NK-92 (cell line): Measurements from ENCODE around the gene MRPS31.
"Not testable (repeated sequence)": the region's sequence is repeated elsewhere in the genome, so short reads cannot be mapped to it uniquely, and the experiment has no call there.

ENCODE experiments used
- DNase-seq: peaks from one replicate; lab custom pipeline; 2025; ENCODE audit not compliant: unreplicated experiment; lab: John Stamatoyannopoulos, UW

The MRPS31 gene

GRCh38 chr13:40764587-40765403 lies 6.2 kb downstream of the MRPS31 start:
- no peak for DNase-seq

DNA sequence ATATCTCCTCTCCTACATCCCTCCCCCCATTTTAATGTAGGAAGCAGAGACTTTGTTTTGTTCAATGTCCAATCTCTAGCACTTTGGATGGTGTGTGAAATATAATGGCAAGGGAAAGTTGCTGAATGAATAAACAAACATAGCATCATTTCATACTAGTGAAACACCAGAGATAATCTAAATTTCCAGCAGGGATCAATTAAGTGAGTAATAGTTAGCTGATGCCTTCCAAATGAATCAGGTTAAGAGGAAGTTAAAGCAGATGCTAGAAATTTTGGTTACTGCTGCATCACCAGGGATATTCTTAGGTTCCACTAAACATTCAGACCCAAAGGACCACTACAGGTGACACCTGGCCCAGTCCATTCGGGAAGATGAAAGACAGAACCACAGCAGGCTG lies 8.1 kb downstream of the MRPS31 start:
- no peak for DNase-seq

DNA sequence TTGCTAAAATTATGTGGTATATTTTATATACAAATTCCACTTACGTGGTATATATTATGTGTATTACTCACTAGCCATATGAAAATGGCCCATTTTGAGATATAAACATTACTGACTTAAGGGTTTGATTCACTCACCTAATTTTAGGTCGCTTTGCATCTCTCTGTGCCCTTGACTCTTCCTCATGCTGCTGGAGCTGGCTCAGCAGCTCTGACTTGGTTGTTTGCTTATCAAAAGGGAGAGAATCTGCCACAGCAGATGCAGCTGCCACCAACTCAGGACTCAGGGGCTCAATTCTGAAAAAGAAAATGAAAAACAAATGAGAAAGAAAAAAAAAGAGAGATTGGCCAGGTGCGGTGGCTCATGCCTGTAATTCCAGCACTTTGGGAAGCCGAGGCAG lies 12.2 kb downstream of the MRPS31 start:
- no peak for DNase-seq

DNA sequence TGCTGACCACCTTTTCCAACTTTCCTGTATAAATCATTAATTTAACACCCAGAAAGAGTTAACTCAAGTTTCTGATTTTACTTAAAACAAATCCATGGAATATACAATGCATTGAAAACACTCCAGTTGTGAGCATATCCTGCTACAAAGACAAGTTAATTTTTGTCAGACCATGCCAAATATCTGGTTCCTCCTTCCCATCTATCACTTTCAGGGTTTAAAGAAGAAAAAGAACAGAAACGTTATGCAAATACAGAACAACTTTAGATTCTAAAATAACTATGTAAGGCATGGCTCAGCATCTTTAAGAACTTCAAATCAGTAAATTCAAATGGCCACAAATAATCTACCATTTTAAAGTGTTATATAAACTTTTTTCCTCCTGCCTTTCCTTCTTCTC lies 14.9 kb downstream of the MRPS31 start:
- no peak for DNase-seq

GRCh38 chr13:40755082-40755700 lies 15.8 kb downstream of the MRPS31 start:
- DNase-seq = no peak

DNA sequence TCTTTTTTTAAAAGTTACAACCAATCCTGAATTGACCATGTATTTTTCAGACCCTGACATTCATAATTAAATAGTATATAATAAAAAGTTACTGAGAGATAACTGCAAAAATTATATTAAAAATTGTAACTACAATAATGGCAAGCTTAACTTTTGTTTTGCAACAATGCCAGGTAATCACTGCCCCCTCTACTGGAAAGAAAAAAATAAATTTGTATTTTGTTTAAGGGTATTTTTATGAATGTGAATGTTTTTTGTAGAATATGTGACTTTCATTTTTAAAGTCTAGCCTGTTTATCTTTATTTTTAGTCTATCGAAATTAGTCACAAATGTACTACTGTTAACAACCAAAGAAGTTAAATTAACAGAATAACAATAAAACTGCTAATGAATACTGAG lies 21.7 kb downstream of the MRPS31 start:
- no peak for DNase-seq

- not testable (repeated sequence) for DNase-seq
Observed at GRCh38 chr13:40735232-40735548, 35.8 kb downstream of the MRPS31 start.

DNA sequence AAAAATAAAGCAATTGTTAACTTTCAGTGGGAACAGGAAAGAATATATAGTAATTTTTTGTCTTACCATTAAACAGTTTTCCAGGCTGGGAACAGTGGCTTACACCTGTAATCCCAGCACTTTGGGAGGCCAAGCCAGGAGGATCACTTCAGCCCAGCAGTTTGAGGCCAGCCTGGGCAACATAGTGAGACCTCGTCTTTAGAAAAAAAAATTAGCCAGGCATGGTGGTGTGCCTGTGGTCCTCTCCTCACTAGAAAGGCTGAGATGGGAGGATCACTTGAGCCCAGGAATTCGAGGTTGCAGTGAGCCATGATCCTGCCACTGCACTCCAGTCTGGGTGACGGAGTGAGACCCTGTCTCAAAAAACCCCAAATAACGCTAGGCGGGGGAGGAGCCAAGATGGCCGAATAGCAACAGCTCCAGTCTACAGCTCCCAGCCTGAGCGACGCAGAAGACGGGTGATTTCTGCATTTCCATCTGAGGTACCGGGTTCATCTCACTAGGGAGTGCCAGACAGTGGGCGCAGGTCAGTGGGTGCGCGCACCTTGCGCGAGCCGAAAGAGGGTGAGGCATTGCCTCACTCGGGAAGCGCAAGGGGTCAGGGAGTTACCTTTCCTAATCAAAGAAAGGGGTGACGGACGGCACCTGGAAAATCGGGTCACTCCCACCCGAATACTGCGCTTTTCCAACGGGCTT lies 36.3 kb downstream of the MRPS31 start:
- not testable (repeated sequence) for DNase-seq

DNA sequence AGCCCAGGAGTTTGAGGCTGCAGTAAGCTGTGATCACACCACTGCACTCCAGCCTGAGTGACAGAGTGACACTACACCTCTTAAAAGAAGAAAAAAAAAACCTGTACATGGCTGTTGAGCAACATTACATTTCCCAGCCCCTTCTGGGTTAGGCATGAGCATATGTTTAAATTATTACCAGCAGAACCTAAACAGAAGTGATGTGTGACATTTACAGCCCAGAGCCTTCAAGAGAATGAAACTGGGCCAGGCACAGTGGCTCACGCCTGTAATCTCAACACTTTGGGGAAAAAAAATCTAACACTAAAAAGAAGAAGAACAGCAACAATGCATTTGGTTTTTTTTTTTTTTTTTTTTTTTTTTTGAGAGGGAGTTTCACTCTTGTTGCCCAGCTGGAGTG lies 38.3 kb downstream of the MRPS31 start:
- DNase-seq = no peak

DNA sequence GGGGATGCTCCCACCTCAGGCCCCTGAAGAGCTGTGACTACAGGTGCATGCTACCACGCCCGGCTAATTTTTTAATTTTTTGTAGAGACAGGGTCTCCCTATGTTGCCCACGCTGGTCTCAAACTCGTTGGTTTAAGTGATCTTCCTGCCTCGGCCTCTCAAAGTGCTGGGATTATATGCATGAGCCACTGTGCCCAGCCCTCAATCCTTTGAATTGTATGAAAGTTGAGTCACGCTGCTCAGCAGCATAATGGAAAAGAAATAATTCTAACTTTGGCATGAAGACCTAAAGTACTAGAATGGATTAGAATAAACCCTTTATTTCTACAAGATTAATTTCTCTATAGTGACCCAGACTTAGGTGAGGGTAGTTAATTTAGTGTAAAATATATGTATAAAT lies 42.4 kb downstream of the MRPS31 start:
- DNase-seq = no peak

GRCh38 chr13:40714433-40714832 lies 56.6 kb downstream of the MRPS31 start:
- not testable (repeated sequence) for DNase-seq

DNA sequence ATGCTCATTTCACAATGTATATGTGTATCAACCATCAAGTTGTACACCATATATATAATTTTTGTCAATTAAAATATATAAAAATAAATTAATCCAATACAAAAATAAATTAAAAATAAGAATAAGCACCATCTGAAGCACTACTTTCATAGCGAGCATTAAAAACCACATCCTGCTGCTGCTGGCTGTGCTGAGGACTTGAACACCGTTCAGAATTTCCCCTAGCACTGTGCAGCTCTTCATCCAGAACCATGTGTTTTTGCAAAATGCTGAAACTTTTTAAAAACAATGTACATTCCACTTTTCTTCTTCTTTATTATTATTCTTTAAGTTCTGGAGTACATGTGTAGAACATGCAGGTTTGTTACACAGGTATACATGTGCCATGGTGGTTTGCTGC lies 64.6 kb downstream of the MRPS31 start:
- no peak for DNase-seq

- no peak for DNase-seq
Observed at GRCh38 chr13:40697711-40698110, 73.3 kb downstream of the MRPS31 start.

DNA sequence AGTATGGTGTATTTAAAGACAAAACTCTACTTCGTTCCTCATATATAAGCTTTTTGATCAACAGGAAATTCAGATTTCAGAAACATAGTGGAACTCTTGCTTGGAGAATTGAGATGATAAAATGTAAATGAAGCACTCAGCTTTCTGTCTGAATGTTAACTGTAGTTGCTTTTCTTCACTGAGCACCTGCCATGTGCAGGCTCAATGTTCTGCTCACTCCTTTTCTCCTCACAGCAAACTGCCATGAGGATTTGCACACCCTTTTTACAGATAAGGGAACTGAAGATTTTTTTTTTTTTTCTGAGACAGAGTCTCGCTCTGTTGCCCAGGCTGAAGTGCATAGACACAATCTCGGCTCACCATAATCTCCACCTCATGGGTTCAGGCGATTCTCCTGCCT lies 76.6 kb downstream of the MRPS31 start:
- no peak for DNase-seq

GRCh38 chr13:40692946-40693345 lies 78.0 kb downstream of the MRPS31 start:
- no peak for DNase-seq

DNA sequence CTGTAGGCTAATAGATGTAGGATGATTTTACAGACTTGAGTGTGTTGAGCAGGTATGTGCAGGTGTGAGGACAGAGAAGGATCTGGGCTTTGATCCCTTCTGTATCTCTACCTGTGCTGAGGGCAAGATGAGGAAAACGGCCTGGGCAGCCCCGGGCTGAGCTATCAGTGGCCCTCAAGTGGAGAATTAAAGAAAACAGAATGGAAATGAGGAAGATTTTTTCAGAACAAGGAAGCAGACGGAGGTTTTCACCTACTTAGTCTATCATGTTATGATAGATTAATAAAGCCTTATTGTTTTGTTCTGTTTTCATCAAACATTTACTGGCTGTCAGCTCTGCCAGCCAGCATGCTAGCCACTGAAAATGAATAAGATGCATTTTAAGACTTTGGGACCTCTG lies 82.2 kb downstream of the MRPS31 start:
- DNase-seq = no peak

- no peak for DNase-seq
Observed at GRCh38 chr13:40682449-40683240, 88.3 kb downstream of the MRPS31 start.

DNA sequence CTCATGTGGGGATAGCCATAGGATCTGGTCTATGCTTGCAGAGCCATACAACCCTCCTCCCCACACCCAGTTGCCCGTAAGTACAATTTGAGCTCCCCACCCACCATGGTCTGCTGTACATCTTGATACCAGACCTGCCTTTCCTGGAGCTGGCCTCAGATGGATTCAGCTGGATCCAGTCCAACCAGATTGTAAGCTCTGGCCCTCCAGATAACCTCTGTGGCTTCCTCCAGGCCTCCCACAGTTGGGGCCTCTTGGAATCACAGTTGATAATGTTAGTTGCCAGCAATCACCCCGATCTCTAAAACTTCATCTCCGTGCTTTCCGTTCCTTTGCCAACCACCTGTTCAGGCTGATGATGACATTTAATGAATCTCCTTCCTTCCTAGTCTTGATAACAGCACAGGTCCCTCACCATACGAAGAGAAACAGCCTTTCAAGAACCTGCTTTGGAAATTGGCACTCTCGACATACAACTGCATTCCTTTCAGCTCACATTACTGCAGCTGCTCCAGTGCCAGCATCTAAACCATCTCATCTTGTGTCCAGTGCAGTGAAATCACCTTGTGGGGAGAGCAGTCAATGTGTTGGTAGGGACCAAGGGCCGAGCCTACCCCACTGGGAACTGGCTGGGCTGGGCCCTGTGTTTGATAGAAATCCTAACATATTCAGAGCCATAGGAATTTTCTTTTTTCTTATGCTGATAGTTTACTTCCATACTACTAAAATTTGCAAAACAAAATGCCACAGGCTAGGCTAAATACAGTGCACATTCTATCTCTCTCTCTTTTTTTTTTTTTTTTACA lies 89.4 kb downstream of the MRPS31 start:
- DNase-seq = no peak

DNA sequence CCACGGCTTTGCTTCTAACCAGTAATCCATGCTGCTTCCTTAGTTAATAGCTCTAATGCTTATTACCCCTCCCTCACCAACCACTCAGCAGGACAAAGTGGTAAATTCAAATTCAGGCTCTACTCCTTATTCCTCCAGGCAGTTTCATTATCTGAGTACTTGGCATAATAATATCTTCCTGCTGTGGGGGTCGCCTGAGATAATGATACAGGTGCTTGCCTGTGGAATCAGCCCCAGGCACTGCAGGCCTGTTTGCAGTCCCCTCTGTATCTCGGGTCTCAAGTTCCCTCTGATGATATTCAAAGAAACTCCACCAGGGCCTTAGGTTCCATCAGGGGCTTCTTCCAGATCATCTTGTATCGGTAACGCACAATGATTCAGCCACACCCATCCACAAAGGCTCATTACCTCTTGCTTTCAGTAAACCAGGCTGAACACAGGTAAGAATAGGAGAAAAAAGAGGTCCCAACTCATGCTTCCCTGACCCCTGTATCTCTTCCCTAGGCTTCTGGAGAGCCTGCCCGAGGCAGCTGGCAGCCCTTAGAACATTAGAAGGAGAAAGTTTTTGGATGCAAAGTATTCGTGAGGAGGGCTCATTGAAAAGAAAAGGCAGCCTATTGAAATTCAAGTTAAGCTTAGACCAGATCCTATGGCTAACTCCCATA lies 90.2 kb downstream of the MRPS31 start:
- DNase-seq = no peak

DNA sequence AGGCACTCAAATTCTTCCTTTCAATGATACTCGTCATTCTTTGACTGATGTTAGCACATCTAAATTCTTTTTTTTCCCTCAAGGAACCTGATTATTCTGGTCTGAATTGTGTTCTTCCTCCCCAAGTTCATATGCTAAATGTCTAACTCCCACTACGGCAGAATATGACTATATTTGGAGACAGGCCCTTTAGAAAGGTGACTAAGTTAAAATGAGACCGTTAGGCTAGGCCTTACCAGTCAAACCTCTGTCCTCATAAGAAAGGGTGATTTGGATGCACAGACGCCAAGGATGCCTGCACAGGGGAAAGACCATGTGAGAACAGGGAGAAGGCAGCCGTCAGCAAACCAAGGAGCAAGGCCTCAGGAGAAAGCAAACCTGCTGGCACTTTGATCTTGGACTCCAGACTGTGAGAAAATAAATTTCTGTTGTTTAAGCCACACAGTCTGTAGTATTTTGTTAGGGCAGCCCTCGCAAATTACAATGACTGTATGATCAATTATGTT lies 91.5 kb downstream of the MRPS31 start:
- no peak for DNase-seq
